ENCODE results near the gene MBD1. TPM values are rescaled to one million over a fixed set of nuclear protein-coding genes. Genes with fewer than 3 reads are reported as not detected.

Gene MBD1
- total and polyA plus RNA-seq, 2 experiments from 2014 or later = 53.1 to 54.2 TPM

- no peaks in the 10 kb centered on the region for H3K79me2 ChIP-seq
- no peak overlapping the region for H3K4me3 ChIP-seq
- TF ChIP-seq, protein P1, sequence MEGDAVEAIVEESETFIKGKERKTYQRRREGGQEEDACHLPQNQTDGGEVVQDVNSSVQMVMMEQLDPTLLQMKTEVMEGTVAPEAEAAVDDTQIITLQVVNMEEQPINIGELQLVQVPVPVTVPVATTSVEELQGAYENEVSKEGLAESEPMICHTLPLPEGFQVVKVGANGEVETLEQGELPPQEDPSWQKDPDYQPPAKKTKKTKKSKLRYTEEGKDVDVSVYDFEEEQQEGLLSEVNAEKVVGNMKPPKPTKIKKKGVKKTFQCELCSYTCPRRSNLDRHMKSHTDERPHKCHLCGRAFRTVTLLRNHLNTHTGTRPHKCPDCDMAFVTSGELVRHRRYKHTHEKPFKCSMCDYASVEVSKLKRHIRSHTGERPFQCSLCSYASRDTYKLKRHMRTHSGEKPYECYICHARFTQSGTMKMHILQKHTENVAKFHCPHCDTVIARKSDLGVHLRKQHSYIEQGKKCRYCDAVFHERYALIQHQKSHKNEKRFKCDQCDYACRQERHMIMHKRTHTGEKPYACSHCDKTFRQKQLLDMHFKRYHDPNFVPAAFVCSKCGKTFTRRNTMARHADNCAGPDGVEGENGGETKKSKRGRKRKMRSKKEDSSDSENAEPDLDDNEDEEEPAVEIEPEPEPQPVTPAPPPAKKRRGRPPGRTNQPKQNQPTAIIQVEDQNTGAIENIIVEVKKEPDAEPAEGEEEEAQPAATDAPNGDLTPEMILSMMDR (IDR thresholded peaks at IDR 0.05; ENCODE audit: poor library complexity) = no peak
- no peak for TF ChIP-seq EZH2phosphoT487 (IDR thresholded peaks at IDR 0.05; ENCODE audit: low read depth, severe bottlenecking, unreplicated experiment)
- no peak for TF ChIP-seq EZH2 (IDR thresholded peaks at IDR 0.05; ENCODE audit: borderline replicate concordance)
- H3K9me3 ChIP-seq (ENCODE audit: low read depth) = no peaks in the 10 kb centered on the region
- H3K4me1 ChIP-seq (ENCODE audit: insufficient read depth) = no peaks in the 10 kb centered on the region
- DNase-seq (ENCODE audit: low spot score) = no peak
- H3K4me2 ChIP-seq = no peak overlapping the region
- H3K9me2 ChIP-seq (replicated peaks; ENCODE audit: insufficient read depth) = no peaks in the 10 kb centered on the region
- H3K27ac ChIP-seq = no peak overlapping the region
- H3K27me3 ChIP-seq = no peaks in the 10 kb centered on the region
- no peaks in the 10 kb centered on the region for H3K36me3 ChIP-seq (replicated peaks; ENCODE audit: insufficient read depth, low read depth)
- WGBS (ENCODE audit: low lambda C conversion rate, missing lambda C conversion rate) = 81% methylated on average over 5 of the region's 5 CpGs
- H2AFZ ChIP-seq = no peak overlapping the region
- H4K20me1 ChIP-seq (ENCODE audit: insufficient read depth, poor library complexity, severe bottlenecking) = no peaks in the 10 kb centered on the region
Measured at GRCh38 chr18:50320719-50321118, 39.4 kb upstream of the MBD1 start.

- H3K4me1 ChIP-seq (ENCODE audit: insufficient read depth) = no peaks in the 10 kb centered on the region
- H2AFZ ChIP-seq = no peak overlapping the region
- H3K36me3 ChIP-seq (replicated peaks; ENCODE audit: insufficient read depth, low read depth) = no peaks in the 10 kb centered on the region
- H3K9me3 ChIP-seq (ENCODE audit: low read depth) = no peaks in the 10 kb centered on the region
- H3K4me3 ChIP-seq = no peak overlapping the region
- no peaks in the 10 kb centered on the region for H4K20me1 ChIP-seq (ENCODE audit: insufficient read depth, poor library complexity, severe bottlenecking)
- TF ChIP-seq EZH2phosphoT487 (IDR thresholded peaks at IDR 0.05; ENCODE audit: low read depth, severe bottlenecking, unreplicated experiment) (no peak), EZH2 (IDR thresholded peaks at IDR 0.05; ENCODE audit: borderline replicate concordance) (no peak)
- TF ChIP-seq, protein P1 (IDR thresholded peaks at IDR 0.05; ENCODE audit: poor library complexity) = no peak
- no peak overlapping the region for H3K27ac ChIP-seq
- WGBS (ENCODE audit: low lambda C conversion rate, missing lambda C conversion rate) = 71% methylated on average over 5 of the region's 5 CpGs
- no peak overlapping the region for H3K4me2 ChIP-seq
- H3K9me2 ChIP-seq (replicated peaks; ENCODE audit: insufficient read depth) = no peaks in the 10 kb centered on the region
- no peaks in the 10 kb centered on the region for H3K79me2 ChIP-seq
- no peak for DNase-seq (ENCODE audit: low spot score)
- H3K27me3 ChIP-seq = no peaks in the 10 kb centered on the region
Measured at GRCh38 chr18:50315100-50315871, 34.0 kb upstream of the MBD1 start.

DNA sequence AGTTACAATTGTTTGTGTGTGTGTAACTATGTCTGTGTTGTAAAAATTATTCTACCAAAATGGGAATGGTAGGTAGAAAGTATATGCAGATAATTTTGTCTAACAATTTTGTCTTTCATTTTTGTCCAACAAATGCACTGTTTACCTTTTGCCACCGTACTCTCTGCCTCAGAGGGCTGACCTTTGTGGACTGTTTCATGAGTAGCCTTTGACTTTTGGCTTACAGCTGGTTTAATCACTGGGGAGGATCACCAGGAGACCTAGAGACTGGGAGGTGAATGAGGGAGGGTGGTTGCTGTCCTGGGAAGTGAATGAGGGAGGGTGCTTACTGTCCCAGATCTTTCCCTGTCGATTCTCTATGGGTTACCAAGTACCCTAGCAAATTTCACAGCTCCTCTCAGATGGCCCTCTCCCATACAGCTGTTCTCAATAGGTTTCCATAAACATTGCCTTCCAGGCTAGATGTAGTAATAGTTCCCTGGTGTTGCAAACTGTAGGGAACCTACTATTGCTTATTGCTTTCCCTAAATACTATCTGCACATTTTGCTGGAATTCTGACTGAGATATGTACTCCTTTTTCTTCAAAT lies 32.6 kb upstream of the MBD1 start:
- no peaks in the 10 kb centered on the region for H3K36me3 ChIP-seq (replicated peaks; ENCODE audit: insufficient read depth, low read depth)
- H3K9me2 ChIP-seq (replicated peaks; ENCODE audit: insufficient read depth) = no peaks in the 10 kb centered on the region
- H3K27ac ChIP-seq = no peak overlapping the region
- TF ChIP-seq EZH2 (IDR thresholded peaks at IDR 0.05; ENCODE audit: borderline replicate concordance) = no peak
- TF ChIP-seq EZH2phosphoT487 (IDR thresholded peaks at IDR 0.05; ENCODE audit: low read depth, severe bottlenecking, unreplicated experiment) = no peak
- TF ChIP-seq, protein P1 (IDR thresholded peaks at IDR 0.05; ENCODE audit: poor library complexity) = no peak
- no peak overlapping the region for H3K4me2 ChIP-seq
- H3K79me2 ChIP-seq = no peaks in the 10 kb centered on the region
- H3K4me3 ChIP-seq = no peak overlapping the region
- no peaks in the 10 kb centered on the region for H3K27me3 ChIP-seq
- no peak overlapping the region for H2AFZ ChIP-seq
- 38% methylated on average over 2 of the region's 2 CpGs for WGBS (ENCODE audit: low lambda C conversion rate, missing lambda C conversion rate)
- H4K20me1 ChIP-seq (ENCODE audit: insufficient read depth, poor library complexity, severe bottlenecking) = no peaks in the 10 kb centered on the region
- DNase-seq (ENCODE audit: low spot score) = no peak
- H3K4me1 ChIP-seq (ENCODE audit: insufficient read depth) = no peaks in the 10 kb centered on the region
- H3K9me3 ChIP-seq (ENCODE audit: low read depth) = no peaks in the 10 kb centered on the region
